Activated naive CD8-positive, alpha-beta T cell treated with anti-CD3 and anti-CD28 coated beads, Interleukin-2, amount 50 U/mL, for 24 hours (primary cell): Measurements from ENCODE around the gene SCYGR5.
"Not testable (repeated sequence)": the region's sequence is repeated elsewhere in the genome, so short reads cannot be mapped to it uniquely, and the experiment has no call there.

Experiments used
- ATAC-seq: fragments of 150-1000 bp; cut with Tn5 transposase; one replicate; pipeline ENCODE4 v1.10.0; 2021
- DNase-seq: peaks from one replicate; pipeline ENCODE4 v3.0.0; 2021
- H3K27ac Mint-ChIP-seq: one replicate; pipeline ENCODE4 v1.8.0; 2021; ENCODE audit warnings: mild to moderate bottlenecking, mixed read lengths
- H3K27me3 Mint-ChIP-seq: one replicate; pipeline ENCODE4 v1.8.0; 2021; ENCODE audit warnings: mixed read lengths
- H3K36me3 Mint-ChIP-seq: one replicate; pipeline ENCODE4 v1.8.0; 2021; ENCODE audit warnings: low read depth, mixed read lengths
- H3K4me1 Mint-ChIP-seq: one replicate; pipeline ENCODE4 v1.8.0; 2021; ENCODE audit warnings: mixed read lengths
- H3K4me3 Mint-ChIP-seq: one replicate; pipeline ENCODE4 v1.8.0; 2021; ENCODE audit warnings: mild to moderate bottlenecking, moderate library complexity, mixed read lengths
- H3K9me3 Mint-ChIP-seq: one replicate; pipeline ENCODE4 v1.8.0; 2021; ENCODE audit warnings: mixed read lengths

The SCYGR5 gene

DNA sequence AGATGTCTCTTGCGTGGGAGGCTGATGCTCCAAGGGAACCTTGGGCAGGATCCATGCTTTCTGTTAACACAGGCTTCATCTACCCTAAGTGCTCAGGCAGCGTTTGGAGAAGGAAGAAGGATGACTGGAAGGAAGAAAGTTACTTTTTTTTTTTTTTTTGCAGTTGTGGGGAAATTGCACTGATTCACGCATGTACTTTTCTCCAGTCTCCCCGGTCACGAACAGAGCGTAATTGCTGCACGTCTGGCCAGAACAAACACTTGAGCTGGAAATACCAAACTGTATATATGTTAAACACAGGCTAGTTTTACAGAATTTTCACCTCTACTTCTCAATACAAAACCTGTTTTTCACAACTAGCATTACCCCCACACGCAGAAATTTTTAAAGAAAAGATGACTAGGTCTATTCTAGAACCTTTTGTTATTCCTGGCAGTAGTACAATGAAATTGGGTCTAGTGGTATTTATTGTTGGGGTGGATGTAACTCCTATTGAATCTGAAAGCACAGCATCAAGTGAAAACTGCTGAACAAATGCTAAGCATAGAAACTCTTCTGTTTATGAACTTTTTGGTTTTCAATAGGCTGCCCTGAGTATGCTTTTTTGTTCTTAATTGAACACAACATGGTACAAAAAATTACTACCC, 9.3 kb upstream of the SCYGR5 start:
- H3K27me3 Mint-ChIP-seq, result peaks cover 5% of the 10 kb centered on the region
- H3K4me3 Mint-ChIP-seq, result no peak overlapping the region
- no peak for ATAC-seq
- no peaks in the 10 kb centered on the region for H3K9me3 Mint-ChIP-seq
- DNase-seq, result no peak
- H3K27ac Mint-ChIP-seq, result no peak overlapping the region
- H3K4me1 Mint-ChIP-seq, result peaks cover 2% of the 10 kb centered on the region
- no peaks in the 10 kb centered on the region for H3K36me3 Mint-ChIP-seq

DNA sequence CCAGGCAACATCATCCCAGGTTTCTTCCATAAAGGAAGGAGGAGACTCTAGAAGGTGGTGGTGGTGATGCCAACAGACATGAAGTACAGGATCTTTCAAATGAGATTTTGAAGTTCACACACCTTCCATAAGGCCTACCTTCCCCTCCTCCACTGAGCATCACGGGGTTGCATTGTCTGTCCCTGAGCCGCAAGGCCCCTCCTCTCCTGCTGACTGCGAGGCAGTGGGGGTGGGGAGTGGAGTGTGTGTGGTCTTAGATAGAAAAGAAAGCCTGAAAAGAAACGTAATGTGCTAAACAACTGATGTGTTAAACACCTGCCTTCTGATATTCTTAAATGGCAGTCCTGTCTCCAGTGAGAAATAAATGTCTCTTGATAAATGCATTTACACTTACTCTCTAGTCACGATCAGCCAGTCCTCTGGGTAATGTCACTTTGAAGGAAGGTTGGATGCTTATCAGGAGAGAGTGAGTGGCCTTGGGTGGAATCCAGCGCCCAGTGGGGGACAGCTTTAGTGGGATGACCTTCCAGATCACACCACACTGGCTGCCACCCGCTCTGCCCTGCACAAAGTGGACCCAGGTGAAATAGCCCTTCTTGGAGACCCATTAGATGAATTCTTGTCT, 5.5 kb upstream of the SCYGR5 start:
- Mint-ChIP-seq H3K4me1 (no peaks in the 10 kb centered on the region), H3K27ac (no peak overlapping the region), H3K4me3 (no peak overlapping the region), H3K27me3 (peaks cover 3% of the 10 kb centered on the region), H3K36me3 (no peaks in the 10 kb centered on the region), H3K9me3 (no peaks in the 10 kb centered on the region)
- DNase-seq (no peak), ATAC-seq (no peak)

DNA sequence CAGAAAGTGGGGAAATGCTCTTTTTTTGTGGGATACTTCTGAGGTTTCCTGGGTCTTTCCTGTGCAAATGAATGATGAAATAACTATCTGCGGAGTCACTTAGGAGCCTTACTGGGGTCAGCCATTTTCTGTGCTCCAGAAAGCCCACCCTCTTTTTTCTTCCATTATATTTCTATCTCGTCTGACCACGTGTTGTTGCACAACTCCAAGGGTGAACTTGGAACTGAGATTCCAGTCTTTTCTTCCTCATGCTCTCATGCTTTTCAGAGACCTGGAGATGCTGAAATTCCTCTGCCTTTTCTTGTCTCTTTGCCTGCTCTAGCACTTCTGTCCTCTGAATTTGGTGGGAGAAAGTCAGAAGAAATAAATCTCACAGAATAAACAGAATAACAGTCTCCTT, 4.8 kb upstream of the SCYGR5 start:
- ATAC-seq, result no peak
- Mint-ChIP-seq H3K36me3 (no peaks in the 10 kb centered on the region), H3K27ac (no peak overlapping the region), H3K4me3 (no peak overlapping the region), H3K27me3 (peaks cover 3% of the 10 kb centered on the region), H3K9me3 (no peaks in the 10 kb centered on the region), H3K4me1 (no peaks in the 10 kb centered on the region)
- no peak for DNase-seq

DNA sequence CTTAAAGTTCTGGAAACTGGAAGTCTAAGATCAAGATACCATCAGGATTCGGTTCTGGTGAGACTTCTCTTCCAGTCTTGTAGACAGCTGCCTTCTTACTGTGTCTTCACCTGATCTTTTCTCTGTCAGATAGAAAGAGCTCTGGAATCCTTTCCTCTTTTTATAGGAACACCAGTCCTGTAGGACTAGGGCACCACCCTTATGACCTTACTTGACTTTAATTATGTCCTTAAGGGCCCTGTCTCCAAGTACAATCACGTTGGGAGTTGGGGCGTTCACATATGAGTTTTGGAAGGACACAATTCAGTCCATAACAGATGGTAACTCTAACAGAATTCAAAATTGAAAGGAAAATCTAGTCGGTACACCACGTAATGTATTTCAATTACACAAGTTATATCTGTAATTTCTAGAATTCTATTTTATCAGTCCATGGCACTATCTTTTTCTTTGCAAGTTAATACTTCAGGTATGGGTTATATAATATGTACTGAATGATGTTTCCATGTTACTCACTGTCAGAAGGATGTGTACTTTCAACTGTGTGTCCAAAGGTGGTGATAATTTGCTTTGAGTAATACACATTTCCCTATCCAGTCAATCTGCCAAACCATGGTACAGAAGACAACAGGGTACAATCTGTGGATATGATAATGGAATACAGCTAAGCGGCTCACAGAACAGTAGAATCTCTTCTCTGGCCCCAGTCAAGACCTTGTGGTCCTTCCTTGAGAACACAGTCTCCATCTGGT, 1.2 kb upstream of the SCYGR5 start:
- Mint-ChIP-seq H3K36me3 (no peaks in the 10 kb centered on the region), H3K4me1 (no peaks in the 10 kb centered on the region), H3K27me3 (peaks cover 6% of the 10 kb centered on the region), H3K9me3 (no peaks in the 10 kb centered on the region), H3K27ac (no peak overlapping the region), H3K4me3 (no peak overlapping the region)
- DNase-seq, result no peak
- ATAC-seq, result no peak

DNA sequence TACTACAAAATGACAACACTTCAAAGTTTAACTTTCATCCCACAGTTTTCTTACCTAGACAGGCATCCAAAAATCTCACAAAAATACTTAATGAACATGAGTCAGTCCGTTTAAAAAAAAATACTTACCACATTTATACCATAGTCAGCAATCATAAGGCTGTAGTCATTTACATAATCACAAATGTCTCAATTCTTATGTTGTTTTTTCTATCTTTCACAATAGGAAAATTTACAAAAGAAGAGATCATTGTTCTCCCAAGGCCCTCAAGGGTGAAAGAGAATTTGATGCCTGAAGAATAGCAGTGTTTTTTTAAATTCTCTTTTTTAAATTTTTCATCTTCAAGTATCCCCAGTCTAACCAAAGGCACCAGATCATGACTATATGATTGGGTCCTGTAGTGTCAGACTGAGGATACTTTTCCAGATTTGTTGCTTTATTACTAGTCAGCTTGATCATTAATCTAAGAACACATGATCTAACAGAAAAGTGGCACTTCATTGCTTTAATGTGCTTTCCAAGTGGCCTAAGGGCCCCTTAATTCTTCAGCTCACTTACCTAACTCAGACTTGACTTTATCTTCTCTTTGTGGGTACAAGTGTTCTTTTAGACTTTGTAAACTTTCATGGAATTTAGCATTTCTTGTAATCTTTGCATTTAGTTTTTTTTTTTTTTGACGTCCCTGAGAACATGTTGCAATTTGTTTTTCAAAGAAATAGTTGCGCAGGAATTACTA, 4.7 kb downstream of the SCYGR5 start:
- Mint-ChIP-seq H3K9me3 (no peaks in the 10 kb centered on the region), H3K27me3 (peaks cover 7% of the 10 kb centered on the region), H3K4me3 (no peak overlapping the region), H3K4me1 (no peaks in the 10 kb centered on the region), H3K36me3 (no peaks in the 10 kb centered on the region), H3K27ac (no peak overlapping the region)
- no peak for ATAC-seq
- no peak for DNase-seq

DNA sequence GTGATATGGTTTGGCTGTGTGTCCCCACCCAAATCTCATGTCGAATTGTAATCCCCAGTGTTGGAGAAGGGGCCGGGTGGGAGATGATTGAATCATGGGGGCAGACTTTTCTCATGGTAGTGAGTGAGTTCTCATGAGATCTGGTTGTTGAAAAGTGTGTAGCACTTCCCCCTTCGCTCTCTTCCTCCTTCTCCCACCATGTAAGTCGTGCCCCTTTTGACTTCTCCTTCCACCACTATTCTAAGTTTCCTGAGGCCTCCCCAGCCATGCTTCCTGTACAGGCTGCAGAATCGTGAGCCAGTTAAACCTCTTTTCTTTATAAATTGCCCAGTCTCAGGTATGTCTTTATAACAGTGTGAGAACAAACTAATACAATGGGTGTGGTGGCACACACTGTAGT, 7.0 kb downstream of the SCYGR5 start:
- H3K9me3 Mint-ChIP-seq, H3K27ac Mint-ChIP-seq, H3K4me3 Mint-ChIP-seq, H3K36me3 Mint-ChIP-seq, ATAC-seq, H3K4me1 Mint-ChIP-seq, DNase-seq: not testable (repeated sequence)
- H3K27me3 Mint-ChIP-seq, result peaks cover 12% of the 10 kb centered on the region

DNA sequence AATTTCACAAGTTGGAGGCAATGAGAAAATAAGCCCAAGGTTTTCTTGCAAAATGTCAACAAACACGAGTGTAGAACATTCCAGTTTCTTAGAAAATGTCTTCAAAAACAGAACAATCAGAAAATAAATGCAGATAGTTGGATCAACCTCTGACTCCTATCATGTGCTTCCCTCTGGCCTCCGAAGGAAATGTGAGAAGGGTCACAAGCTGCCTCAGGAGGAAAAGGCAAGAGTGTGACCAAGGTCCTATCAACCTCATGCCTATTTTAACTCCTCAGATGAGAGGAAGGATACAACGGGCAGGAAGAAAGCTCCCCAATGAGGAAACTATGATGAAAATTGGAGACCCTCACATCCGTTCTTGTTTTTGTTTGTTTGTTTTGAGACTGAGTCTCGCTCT, 7.9 kb downstream of the SCYGR5 start:
- Mint-ChIP-seq H3K4me1 (no peaks in the 10 kb centered on the region), H3K36me3 (no peaks in the 10 kb centered on the region), H3K27me3 (peaks cover 12% of the 10 kb centered on the region), H3K27ac (no peak overlapping the region), H3K4me3 (no peak overlapping the region), H3K9me3 (no peaks in the 10 kb centered on the region)
- ATAC-seq (no peak), DNase-seq (no peak)

DNA sequence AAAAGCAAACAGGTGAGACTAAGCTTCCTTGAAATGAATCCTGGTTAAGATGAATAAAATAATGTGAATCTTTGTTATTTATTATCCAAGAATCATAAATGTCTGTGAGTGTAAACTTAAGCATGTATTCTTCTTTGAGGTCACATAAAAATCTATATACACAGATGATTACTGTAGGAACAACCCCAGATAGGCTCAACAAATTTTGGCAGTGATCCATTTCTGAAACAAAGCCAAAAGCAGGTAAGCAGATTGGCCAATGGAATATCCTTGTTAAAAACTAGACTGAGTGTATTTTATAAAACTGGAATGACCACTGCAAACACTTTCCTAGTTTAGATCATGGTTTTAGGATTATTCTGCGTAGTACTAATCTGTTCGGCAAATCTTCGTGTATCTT, 11.3 kb downstream of the SCYGR5 start:
- Mint-ChIP-seq H3K4me3 (no peak overlapping the region), H3K9me3 (no peaks in the 10 kb centered on the region), H3K4me1 (no peaks in the 10 kb centered on the region), H3K27ac (no peak overlapping the region), H3K36me3 (no peaks in the 10 kb centered on the region), H3K27me3 (peaks cover 5% of the 10 kb centered on the region)
- ATAC-seq, result no peak
- no peak for DNase-seq

DNA sequence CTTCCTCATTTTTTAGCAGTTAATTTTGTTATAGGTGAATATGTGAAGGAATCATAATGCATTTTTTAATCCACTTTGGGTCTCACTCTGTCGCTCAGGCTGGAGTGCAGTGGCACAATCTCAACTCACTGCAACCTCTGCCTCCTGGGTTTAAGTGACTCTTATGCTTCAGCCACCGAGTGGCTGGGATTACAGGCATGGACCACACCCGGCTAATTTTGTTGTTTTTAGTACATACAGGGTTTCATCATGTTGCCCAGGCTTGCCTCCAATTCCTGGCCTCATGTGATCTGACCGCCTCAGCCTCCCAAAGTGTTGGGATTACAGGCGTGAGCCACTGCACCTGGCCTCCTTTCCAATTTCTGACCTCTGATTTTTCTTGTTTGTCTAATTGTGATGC, 17.7 kb downstream of the SCYGR5 start:
- Mint-ChIP-seq H3K27ac (no peak overlapping the region), H3K4me3 (no peak overlapping the region), H3K4me1 (no peaks in the 10 kb centered on the region), H3K36me3 (no peaks in the 10 kb centered on the region), H3K9me3 (no peaks in the 10 kb centered on the region), H3K27me3 (peaks cover 16% of the 10 kb centered on the region)
- DNase-seq (no peak), ATAC-seq (no peak)

DNA sequence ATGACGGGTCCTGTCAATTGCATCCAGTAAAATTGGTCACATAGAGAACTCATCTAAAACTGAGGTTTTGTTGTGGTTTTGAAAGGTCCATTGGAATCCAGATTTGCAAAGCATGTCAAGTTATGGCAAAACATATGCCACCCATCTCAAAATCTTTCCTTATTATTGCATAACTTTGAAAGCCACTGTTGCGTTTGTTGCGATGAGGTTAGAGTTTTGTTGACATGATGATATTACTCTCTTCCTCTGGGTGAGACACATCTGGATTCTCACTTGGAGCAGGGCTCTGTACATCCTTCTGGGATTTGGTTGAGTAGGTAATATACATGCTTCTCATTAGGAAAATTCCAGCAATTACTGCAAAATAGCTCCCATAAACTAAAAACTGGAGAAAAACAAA, 20.6 kb downstream of the SCYGR5 start:
- Mint-ChIP-seq H3K27ac (no peak overlapping the region), H3K9me3 (no peaks in the 10 kb centered on the region), H3K4me1 (no peaks in the 10 kb centered on the region), H3K27me3 (peaks cover 24% of the 10 kb centered on the region), H3K4me3 (no peak overlapping the region), H3K36me3 (no peaks in the 10 kb centered on the region)
- ATAC-seq (no peak), DNase-seq (no peak)

DNA sequence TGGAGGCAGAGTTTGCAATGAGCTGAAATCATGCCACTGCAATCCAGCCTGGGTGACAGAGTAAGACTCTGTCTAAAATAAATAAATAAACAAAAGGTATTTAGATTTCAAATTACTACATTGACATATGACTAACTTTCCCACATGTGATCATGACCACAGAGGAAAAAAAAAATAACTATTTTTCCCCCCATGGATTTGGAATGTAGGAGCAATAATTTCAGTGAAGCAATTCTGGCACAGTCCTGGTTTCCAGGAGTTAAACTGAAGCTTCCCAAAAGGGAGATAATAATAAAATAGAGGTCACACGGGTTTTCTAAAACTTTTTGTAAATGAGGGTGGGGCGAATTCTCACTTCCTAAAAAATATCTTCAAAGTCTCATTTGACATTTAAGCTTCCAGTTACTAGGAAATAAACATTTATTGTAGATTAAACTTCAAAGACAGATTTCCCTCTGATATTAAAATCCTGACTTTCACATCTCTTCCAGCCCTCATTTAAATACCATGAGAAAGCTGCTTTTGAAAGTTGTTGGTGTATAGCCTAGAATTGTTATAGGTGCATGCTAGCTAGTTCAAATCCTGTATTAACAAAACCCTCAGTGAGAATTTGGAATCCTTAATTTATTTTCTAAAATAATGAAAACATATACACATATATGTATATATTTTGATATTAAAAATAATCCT, 30.5 kb downstream of the SCYGR5 start:
- no peak for DNase-seq
- Mint-ChIP-seq H3K27ac (no peak overlapping the region), H3K4me3 (no peak overlapping the region), H3K36me3 (no peaks in the 10 kb centered on the region), H3K27me3 (peaks cover 5% of the 10 kb centered on the region), H3K9me3 (no peaks in the 10 kb centered on the region), H3K4me1 (no peaks in the 10 kb centered on the region)
- no peak for ATAC-seq

DNA sequence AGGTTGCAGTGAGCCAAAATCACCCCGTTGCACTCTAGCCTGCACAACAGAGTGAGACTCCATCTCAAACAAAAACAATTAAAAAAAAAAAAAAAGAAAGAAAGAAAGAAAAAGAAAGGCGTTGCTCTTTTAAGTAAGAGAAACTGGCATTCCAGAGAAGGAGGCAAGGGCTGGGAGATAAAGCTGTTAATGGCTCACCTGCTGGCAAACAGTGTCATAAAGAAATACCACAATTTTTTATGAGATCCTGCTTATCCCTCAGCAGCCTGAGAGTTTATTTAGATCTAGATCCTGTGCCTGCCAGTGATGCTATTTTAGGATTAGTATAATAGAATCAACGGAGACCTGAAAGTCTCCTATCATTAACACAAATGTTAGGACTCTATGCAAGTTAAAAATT, 35.0 kb downstream of the SCYGR5 start:
- H3K4me1 Mint-ChIP-seq, result no peaks in the 10 kb centered on the region
- DNase-seq (no peak), ATAC-seq (no peak)
- no peaks in the 10 kb centered on the region for H3K36me3 Mint-ChIP-seq
- no peak overlapping the region for H3K4me3 Mint-ChIP-seq
- no peak overlapping the region for H3K27ac Mint-ChIP-seq
- peaks cover 9% of the 10 kb centered on the region for H3K27me3 Mint-ChIP-seq
- H3K9me3 Mint-ChIP-seq, result no peaks in the 10 kb centered on the region

DNA sequence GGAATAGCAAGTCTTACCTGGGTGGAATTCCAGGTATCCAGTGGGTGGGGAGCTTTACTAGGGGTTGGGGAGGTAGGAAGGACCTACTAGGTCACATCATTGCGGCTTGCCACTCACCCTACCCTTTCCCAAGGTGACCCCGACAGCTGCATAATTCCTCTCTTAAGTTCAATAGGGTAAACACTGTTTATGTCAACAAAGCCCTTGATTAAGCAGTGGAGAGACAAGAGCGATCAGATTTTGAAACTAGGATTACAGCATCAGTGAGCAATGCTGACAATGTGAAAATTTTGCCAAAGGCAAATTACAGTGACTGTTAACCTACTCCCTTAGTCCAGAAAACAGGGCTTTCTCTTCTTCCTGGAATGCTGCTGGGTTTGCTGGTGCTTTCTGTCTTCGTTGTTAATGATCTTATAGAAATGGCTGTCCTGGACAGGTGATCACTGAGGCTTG, 36.7 kb downstream of the SCYGR5 start:
- Mint-ChIP-seq H3K27me3 (peaks cover 9% of the 10 kb centered on the region), H3K4me1 (no peaks in the 10 kb centered on the region), H3K36me3 (no peaks in the 10 kb centered on the region), H3K27ac (no peak overlapping the region), H3K9me3 (no peaks in the 10 kb centered on the region), H3K4me3 (no peak overlapping the region)
- DNase-seq (no peak), ATAC-seq (no peak)

DNA sequence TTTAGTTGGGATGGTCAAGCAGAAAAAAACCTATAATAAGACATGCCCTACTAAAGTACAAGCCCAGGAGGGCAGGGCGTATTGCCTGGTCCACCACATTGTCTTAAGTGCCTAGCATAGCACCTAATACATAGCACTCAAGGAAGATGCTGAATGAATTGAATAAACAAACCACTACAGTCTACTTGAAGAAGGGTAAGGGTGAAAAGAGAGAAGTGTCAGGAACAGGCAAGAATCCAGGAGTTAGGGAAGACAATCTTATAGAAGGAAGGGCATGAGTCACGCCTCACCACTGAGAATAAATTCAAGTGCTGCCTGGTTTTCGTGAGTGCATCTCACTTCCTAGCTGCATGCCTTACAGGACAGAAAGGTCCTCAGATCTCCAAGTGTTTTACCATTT, 37.4 kb downstream of the SCYGR5 start:
- Mint-ChIP-seq H3K4me1 (no peaks in the 10 kb centered on the region), H3K36me3 (no peaks in the 10 kb centered on the region)
- ATAC-seq, result no peak

More for the DNA sequence above, 37.4 kb downstream of the SCYGR5 start:
- H3K27ac Mint-ChIP-seq, result no peak overlapping the region
- no peak overlapping the region for H3K4me3 Mint-ChIP-seq
- no peaks in the 10 kb centered on the region for H3K9me3 Mint-ChIP-seq
- H3K27me3 Mint-ChIP-seq, result peaks cover 9% of the 10 kb centered on the region
- no peak for DNase-seq
